Esophagus squamous epithelium (tissue), 4 donors: Measurements from ENCODE around the gene REX1BD.

Source experiments
- POLR2A ChIP-seq, 4 donors: fragments of 450-650 bp; IDR thresholded peaks; one replicate each; pipeline ENCODE4 v1.6.1; 2017; ENCODE audit warnings: antibody characterized with exemption in 4 of 4, mild to moderate bottlenecking in 4 of 4, moderate library complexity in 3 of 4
- TF ChIP-seq, protein P1 (sequence below), 6 experiments: fragments of 450-650 bp in 4 of 6; fragments of 200-600 bp in 2 of 6; sonication (generic) in 2 of 6; IDR thresholded peaks; one replicate each; pipeline ENCODE4 v1.5.1; 2016 to 2019; ENCODE audit warnings: antibody characterized with exemption in 6 of 6, mild to moderate bottlenecking in 4 of 6, moderate library complexity in 4 of 6

DNA sequence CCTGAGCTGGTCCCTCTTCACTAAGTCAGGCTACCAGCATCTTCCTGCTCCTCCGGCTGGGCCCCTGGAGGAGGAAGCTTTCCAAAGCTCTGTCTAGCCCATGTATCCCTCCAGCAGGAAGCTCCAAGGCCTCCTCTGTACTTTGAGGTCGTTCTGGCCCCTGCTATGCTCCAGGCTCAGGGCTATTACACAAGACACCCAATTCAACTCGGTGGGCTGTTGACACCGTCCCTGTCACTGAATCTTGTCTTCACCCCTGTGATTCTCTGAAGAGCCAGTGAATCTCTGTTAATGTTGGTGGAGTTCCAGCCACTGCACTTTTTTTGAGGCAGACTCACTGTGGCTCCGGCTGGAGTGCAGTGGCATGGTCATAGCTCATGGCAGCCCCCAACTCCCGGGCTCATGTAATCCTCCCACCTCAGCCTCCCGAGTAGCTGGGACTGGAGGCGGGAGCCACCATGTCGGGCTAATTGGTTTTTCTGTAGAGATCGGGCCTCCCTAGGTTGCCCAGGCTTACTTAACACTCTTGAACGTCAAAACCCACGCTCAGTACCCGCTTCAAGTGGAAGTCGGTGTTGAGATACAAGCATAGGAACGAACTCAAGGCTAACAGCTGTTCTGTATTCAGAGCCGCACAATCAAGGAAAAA is 512 bp upstream of the REX1BD start:
- TF ChIP-seq, protein P1, sequence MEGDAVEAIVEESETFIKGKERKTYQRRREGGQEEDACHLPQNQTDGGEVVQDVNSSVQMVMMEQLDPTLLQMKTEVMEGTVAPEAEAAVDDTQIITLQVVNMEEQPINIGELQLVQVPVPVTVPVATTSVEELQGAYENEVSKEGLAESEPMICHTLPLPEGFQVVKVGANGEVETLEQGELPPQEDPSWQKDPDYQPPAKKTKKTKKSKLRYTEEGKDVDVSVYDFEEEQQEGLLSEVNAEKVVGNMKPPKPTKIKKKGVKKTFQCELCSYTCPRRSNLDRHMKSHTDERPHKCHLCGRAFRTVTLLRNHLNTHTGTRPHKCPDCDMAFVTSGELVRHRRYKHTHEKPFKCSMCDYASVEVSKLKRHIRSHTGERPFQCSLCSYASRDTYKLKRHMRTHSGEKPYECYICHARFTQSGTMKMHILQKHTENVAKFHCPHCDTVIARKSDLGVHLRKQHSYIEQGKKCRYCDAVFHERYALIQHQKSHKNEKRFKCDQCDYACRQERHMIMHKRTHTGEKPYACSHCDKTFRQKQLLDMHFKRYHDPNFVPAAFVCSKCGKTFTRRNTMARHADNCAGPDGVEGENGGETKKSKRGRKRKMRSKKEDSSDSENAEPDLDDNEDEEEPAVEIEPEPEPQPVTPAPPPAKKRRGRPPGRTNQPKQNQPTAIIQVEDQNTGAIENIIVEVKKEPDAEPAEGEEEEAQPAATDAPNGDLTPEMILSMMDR (IDR thresholded peaks at IDR 0.05): no peak
- no peak for TF ChIP-seq POLR2A (IDR thresholded peaks at IDR 0.05)
